Suprapubic skin (tissue), 4 donors: ENCODE measurements around the gene MYOM3. TPM values are rescaled to one million over a fixed set of nuclear protein-coding genes. Genes with fewer than 3 reads are reported as not detected.

Experiments
- DNase-seq, 2 donors: peaks; one replicate each; pipeline ENCODE4 v3.0.0-alpha.2; 2019; ENCODE audit warnings: low spot score in 2 of 2
- H3K27ac ChIP-seq: fragments of 200-600 bp; sonication (generic); one replicate; pipeline ENCODE4 v1.5.1; 2019
- H3K27me3 ChIP-seq: fragments of 200-600 bp; sonication (generic); one replicate; pipeline ENCODE4 v1.5.1; 2019
- H3K36me3 ChIP-seq: fragments of 200-600 bp; sonication (generic); one replicate; pipeline ENCODE4 v1.5.1; 2019
- H3K4me1 ChIP-seq: fragments of 200-600 bp; sonication (generic); one replicate; pipeline ENCODE4 v1.5.1; 2019
- H3K4me3 ChIP-seq: fragments of 200-600 bp; sonication (generic); one replicate; pipeline ENCODE4 v1.5.1; 2019; ENCODE audit warnings: mild to moderate bottlenecking
- H3K9me3 ChIP-seq: fragments of 200-600 bp; sonication (generic); one replicate; pipeline ENCODE4 v1.5.1; 2019
- CTCF ChIP-seq, 2 donors: fragments of 200-600 bp in 1 of 2; fragments of 450-650 bp in 1 of 2; sonication (generic) in 1 of 2; IDR thresholded peaks; one replicate each; pipeline ENCODE4 v1.5.1; 2016 to 2019; ENCODE audit warnings: antibody characterized with exemption in 2 of 2, mild to moderate bottlenecking in 1 of 2, moderate library complexity in 1 of 2
- EP300 ChIP-seq: sonication (generic); formaldehyde crosslinking; IDR thresholded peaks from one replicate; pipeline ENCODE4 v1.6.1; 2017; ENCODE audit warnings: antibody characterized with exemption
- POLR2A ChIP-seq, 2 donors: fragments of 450-650 bp; IDR thresholded peaks; one replicate each; pipeline ENCODE4 v1.6.1; 2017; ENCODE audit warnings: antibody characterized with exemption in 2 of 2, mild to moderate bottlenecking in 2 of 2, moderate library complexity in 2 of 2
- POLR2AphosphoS5 ChIP-seq, 3 donors: sonication (generic); formaldehyde crosslinking; IDR thresholded peaks; one replicate each; pipeline ENCODE4 v1.6.1; 2017; ENCODE audit warnings: antibody characterized with exemption in 3 of 3
- WGBS: methylation state at CpG from one replicate; pipeline ENCODE4 v1.1.5; 2018; 5-methylcytosine and 5-hydroxymethylcytosine counted together
- total RNA-seq, 4 donors: library from RNA; depleted of rRNA; stranded (reverse); fragments of >200 nt; gene quantifications; one replicate each; pipeline ENCODE4 v1.1.0, GENCODE V29; 2016

Gene MYOM3
- total RNA-seq, 4 donors from 2014 or later, result 1.5 to 2.3 (median 2.1) TPM

- no peak for TF ChIP-seq POLR2A (IDR thresholded peaks at IDR 0.05)
- TF ChIP-seq CTCF (IDR thresholded peaks at IDR 0.05), result no peak
- no peak for TF ChIP-seq POLR2AphosphoS5 (IDR thresholded peaks at IDR 0.05)
- no peak overlapping the region for H3K4me3 ChIP-seq
Observed at GRCh38 chr1:24091971-24092482, 19.9 kb downstream of the MYOM3 start.

GRCh38 chr1:24090736-24091135 lies 21.2 kb downstream of the MYOM3 start:
- 99% methylated on average over 10 of the region's 11 CpGs for WGBS

More at GRCh38 chr1:24091971-24092482, 19.9 kb downstream of the MYOM3 start:
- 85% methylated on average over 11 of the region's 13 CpGs for WGBS
- DNase-seq, result no peak
- Histone ChIP-seq H3K27me3 (no peaks in the 10 kb centered on the region), H3K4me1 (peaks cover 9% of the 10 kb centered on the region), H3K9me3 (no peaks in the 10 kb centered on the region), H3K27ac (no peak overlapping the region), H3K36me3 (no peaks in the 10 kb centered on the region)

GRCh38 chr1:24089743-24090555 lies 22.0 kb downstream of the MYOM3 start:
- Histone ChIP-seq H3K9me3 (no peaks in the 10 kb centered on the region), H3K27ac (no peak overlapping the region), H3K36me3 (no peaks in the 10 kb centered on the region), H3K4me3 (no peak overlapping the region), H3K4me1 (peaks cover 9% of the 10 kb centered on the region), H3K27me3 (no peaks in the 10 kb centered on the region)
- no peak for TF ChIP-seq CTCF (IDR thresholded peaks at IDR 0.05)
- no peak for TF ChIP-seq EP300
- TF ChIP-seq POLR2AphosphoS5 (IDR thresholded peaks at IDR 0.05), result no peak
- no peak for TF ChIP-seq POLR2A (IDR thresholded peaks at IDR 0.05)
- 47% methylated on average over 7 of the region's 14 CpGs for WGBS
- no peak for DNase-seq

More at GRCh38 chr1:24090736-24091135, 21.2 kb downstream of the MYOM3 start:
- Histone ChIP-seq H3K36me3 (no peaks in the 10 kb centered on the region), H3K27ac (no peak overlapping the region), H3K9me3 (no peaks in the 10 kb centered on the region), H3K27me3 (no peaks in the 10 kb centered on the region), H3K4me1 (peaks cover 9% of the 10 kb centered on the region), H3K4me3 (no peak overlapping the region)
- no peak for DNase-seq
- TF ChIP-seq CTCF (IDR thresholded peaks at IDR 0.05) (no peak), EP300 (no peak), POLR2AphosphoS5 (IDR thresholded peaks at IDR 0.05) (no peak), POLR2A (IDR thresholded peaks at IDR 0.05) (no peak)

GRCh38 chr1:24089027-24089742 lies 22.8 kb downstream of the MYOM3 start:
- H3K9me3 ChIP-seq, result no peaks in the 10 kb centered on the region
- no peak for DNase-seq
- peaks cover 9% of the 10 kb centered on the region for H3K4me1 ChIP-seq
- no peak overlapping the region for H3K27ac ChIP-seq
- TF ChIP-seq EP300 (no peak), CTCF (IDR thresholded peaks at IDR 0.05) (no peak), POLR2AphosphoS5 (IDR thresholded peaks at IDR 0.05) (no peak)
- 69% methylated on average over 12 of the region's 14 CpGs for WGBS
- H3K36me3 ChIP-seq, result no peaks in the 10 kb centered on the region
- H3K4me3 ChIP-seq, result no peak overlapping the region
- no peaks in the 10 kb centered on the region for H3K27me3 ChIP-seq

- Histone ChIP-seq H3K27ac (no peak overlapping the region), H3K9me3 (no peaks in the 10 kb centered on the region), H3K36me3 (no peaks in the 10 kb centered on the region), H3K4me1 (peaks cover 9% of the 10 kb centered on the region), H3K4me3 (no peak overlapping the region), H3K27me3 (no peaks in the 10 kb centered on the region)
- 94% methylated on average over 14 of the region's 16 CpGs for WGBS
- DNase-seq, result no peak
- TF ChIP-seq POLR2AphosphoS5 (IDR thresholded peaks at IDR 0.05) (no peak), POLR2A (IDR thresholded peaks at IDR 0.05) (no peak), CTCF (IDR thresholded peaks at IDR 0.05) (no peak), EP300 (no peak)
Observed at GRCh38 chr1:24086466-24086865, 25.5 kb downstream of the MYOM3 start.
